Activated CD8-positive, alpha-beta memory T cell treated with anti-CD3 and anti-CD28 coated beads, Interleukin-2, amount 10 ng/mL, durations not matched to agents 7 days and 5 days (primary cell): ENCODE data around the gene ACTL6B. TPM values are rescaled to one million over a fixed set of nuclear protein-coding genes. Genes with fewer than 3 reads are reported as not detected.
A peak's percentile ranks its signal among the peaks of the same experiment; 100 is the strongest.
"Not testable (repeated sequence)": the region's sequence is repeated elsewhere in the genome, so short reads cannot be mapped to it uniquely, and the experiment has no call there.

Experiments
- ATAC-seq: fragments of 150-1000 bp; cut with Tn5 transposase; one replicate; pipeline ENCODE4 v1.10.0; 2021; ENCODE audit warnings: moderate library complexity
- CTCF ChIA-PET: fragments of 350-600 bp; sonication (Branson Sonifier 250); formaldehyde crosslinking; loops from one replicate; lab custom pipeline; 2021; ENCODE audit warnings: antibody characterized with exemption; lab: Charles Lee
- DNase-seq: peaks from one replicate; pipeline ENCODE4 v3.0.0-alpha.2; 2020
- H3K27ac Mint-ChIP-seq: one replicate; pipeline ENCODE4 v1.8.0; 2021; ENCODE audit warnings: mild to moderate bottlenecking, mixed read lengths
- H3K27me3 Mint-ChIP-seq: one replicate; pipeline ENCODE4 v1.8.0; 2021; ENCODE audit warnings: mixed read lengths
- H3K36me3 Mint-ChIP-seq: one replicate; pipeline ENCODE4 v1.8.0; 2021; ENCODE audit warnings: mild to moderate bottlenecking, mixed read lengths
- H3K4me1 Mint-ChIP-seq: one replicate; pipeline ENCODE4 v1.8.0; 2021; ENCODE audit warnings: mixed read lengths
- H3K4me3 Mint-ChIP-seq: one replicate; pipeline ENCODE4 v1.8.0; 2021; ENCODE audit warnings: mild to moderate bottlenecking, moderate library complexity, mixed read lengths
- H3K9me3 Mint-ChIP-seq: one replicate; pipeline ENCODE4 v1.8.0; 2022; ENCODE audit warnings: low read depth, mixed read lengths
- total RNA-seq, 2 experiments: library from RNA; stranded (reverse); gene quantifications; one replicate each; pipeline ENCODE4 v1.2.3, GENCODE V29; 2021

Gene ACTL6B
- not detected for total RNA-seq

DNA sequence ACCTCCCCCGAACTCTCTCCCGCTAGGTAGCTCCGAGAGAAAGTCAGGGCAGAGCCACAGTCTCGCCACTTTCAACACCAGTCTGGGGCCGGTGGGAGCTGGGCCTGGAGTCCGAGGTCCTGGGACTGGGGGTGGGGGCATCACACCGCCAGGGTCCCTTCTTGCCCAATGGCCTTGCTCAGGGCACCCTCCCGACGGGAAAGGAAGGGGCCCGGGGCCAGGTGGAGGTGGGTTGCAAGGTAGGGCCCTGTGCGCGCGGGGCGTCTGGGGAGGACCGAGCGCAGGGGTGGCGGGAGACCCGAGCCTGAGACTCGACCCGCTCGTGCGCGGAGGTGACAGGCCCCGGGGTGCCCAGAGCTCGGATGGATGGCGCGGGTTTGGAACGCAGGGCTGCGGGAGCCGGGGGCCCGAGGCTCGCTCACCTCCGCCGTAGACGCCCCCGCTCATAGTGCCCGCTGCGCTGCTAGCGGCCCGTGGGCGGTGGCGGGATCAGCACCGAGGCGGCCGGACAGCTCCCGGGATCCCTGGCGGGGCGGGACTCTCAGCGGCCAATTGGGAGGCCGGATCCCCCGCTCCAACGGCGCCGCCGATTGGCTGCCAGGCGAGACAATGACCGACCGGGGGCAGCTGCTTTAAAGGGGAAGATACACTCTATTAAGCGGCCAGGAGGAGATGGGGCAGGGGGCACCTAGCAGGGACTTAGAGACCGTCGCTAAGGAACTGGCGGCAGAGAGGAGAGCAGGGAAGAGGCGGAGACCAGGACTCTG lies at the start of gene ACTL6B:
Gene ACTL6B, minus strand, starts transcription at position 541 of the 767 bp plus-strand sequence. Its CDS starts 94 bp downstream, at position 447.
- Mint-ChIP-seq H3K27me3 (peaks cover 39% of the 10 kb centered on the region), H3K4me3 (no peak within 1 kb of the TSS), H3K9me3 (no peaks in the 10 kb centered on the region), H3K4me1 (no peaks in the 10 kb centered on the region), H3K36me3 (no peaks in the 10 kb centered on the region), H3K27ac (no peak within 1 kb of the TSS)
- DNase-seq (peak; percentile 67), ATAC-seq (peak; percentile 88)
- CTCF ChIA-PET, result interaction anchor here (0.8 to 1.6 kb wide), 2 partner anchors 10 to 24 kb away, joined by 3 to 4 read pairs; no protein-coding TSS in a partner anchor

DNA sequence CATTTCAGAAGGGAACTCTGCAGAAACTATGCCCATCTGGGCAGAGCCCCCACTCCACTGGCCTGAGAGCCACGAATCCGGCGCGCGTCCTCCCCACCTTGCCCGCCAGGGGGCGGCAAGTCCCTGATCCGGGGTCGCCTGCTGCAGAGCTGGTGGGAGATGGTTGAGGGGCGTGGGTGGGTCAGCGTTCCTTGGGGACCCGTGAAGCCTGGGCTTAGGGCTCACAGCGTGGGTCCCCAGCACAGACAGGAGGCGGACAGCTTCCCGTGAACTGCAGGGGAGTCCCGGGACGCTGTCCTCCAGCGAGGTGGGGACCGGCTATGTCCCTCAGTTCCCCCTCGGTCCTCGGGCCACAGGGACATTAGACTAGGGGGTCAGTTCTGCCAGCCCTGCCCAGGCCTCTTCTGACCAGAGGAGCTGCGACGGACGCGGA lies 49.1 kb upstream of the ACTL6B start:
- H3K27me3 Mint-ChIP-seq, result peaks cover 5% of the 10 kb centered on the region
- CTCF ChIA-PET, result interaction anchor here (0.6 to 6.5 kb wide), 56 partner anchors 9 to 380 kb away, joined by 3 to 137 read pairs (median 5); partner anchors contain the start of genes AGFG2, FBXO24, GIGYF1 and MOSPD3
- H3K9me3 Mint-ChIP-seq, result no peaks in the 10 kb centered on the region
- H3K4me1 Mint-ChIP-seq, result peaks cover 24% of the 10 kb centered on the region
- H3K4me3 Mint-ChIP-seq, result peak overlapping the region; percentile 94
- peak; percentile 88 for DNase-seq
- ATAC-seq, result peak; percentile 64
- H3K27ac Mint-ChIP-seq, result peak overlapping the region; percentile 92
- H3K36me3 Mint-ChIP-seq, result peaks cover 4% of the 10 kb centered on the region

DNA sequence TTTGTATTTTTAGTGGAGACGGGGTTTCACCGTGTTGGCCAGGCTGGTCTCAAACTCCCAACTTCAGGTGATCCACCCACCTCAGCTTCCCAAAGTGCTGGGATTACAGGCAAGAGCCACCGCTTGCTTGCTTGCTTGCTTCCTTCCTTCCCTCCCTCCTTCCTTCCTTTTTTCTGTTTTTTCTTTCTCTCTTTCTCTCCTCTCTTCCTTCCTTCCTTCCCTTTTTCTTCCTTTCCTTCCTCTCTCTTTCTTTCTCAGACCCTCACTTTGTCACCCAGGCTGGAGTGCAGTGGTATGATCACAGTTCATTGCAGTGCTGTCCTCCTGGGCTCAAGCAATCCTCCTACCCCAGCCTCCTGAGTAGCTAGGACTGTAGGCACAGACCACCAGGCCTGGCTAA lies 44.8 kb upstream of the ACTL6B start:
- DNase-seq, H3K36me3 Mint-ChIP-seq, H3K4me1 Mint-ChIP-seq, H3K27ac Mint-ChIP-seq, H3K9me3 Mint-ChIP-seq, H3K4me3 Mint-ChIP-seq, ATAC-seq: not testable (repeated sequence)
- CTCF ChIA-PET, result interaction anchor here (1.2 to 6.5 kb wide), 3 partner anchors 8 to 151 kb away, joined by 3 to 137 read pairs (median 6); partner anchors contain the start of genes GIGYF1 and SLC12A9
- H3K27me3 Mint-ChIP-seq, result peaks cover 21% of the 10 kb centered on the region

DNA sequence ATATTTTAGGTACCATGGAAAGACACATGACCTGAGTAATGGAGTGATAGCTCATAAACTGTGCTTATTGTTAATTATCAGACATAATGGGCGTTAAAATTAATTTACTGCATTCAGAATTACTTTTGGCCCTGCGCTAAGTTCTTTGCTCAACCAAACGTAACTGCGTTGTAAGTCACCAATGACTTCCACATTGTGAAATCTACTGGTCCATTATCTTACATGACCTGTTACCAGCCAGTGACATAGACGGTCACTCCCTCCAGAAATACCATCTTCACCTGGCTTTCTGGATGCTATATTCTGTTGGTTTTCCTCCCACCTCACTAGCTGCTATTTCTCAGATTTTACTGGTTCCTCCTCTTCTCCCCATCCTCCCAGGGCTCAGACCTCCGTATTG lies 42.8 kb upstream of the ACTL6B start:
- Mint-ChIP-seq H3K36me3 (no peaks in the 10 kb centered on the region), H3K4me3 (no peak overlapping the region), H3K27ac (no peak overlapping the region), H3K9me3 (no peaks in the 10 kb centered on the region), H3K27me3 (peaks cover 34% of the 10 kb centered on the region), H3K4me1 (peaks cover 8% of the 10 kb centered on the region)
- CTCF ChIA-PET, result no interaction called here
- ATAC-seq, result no peak
- no peak for DNase-seq

DNA sequence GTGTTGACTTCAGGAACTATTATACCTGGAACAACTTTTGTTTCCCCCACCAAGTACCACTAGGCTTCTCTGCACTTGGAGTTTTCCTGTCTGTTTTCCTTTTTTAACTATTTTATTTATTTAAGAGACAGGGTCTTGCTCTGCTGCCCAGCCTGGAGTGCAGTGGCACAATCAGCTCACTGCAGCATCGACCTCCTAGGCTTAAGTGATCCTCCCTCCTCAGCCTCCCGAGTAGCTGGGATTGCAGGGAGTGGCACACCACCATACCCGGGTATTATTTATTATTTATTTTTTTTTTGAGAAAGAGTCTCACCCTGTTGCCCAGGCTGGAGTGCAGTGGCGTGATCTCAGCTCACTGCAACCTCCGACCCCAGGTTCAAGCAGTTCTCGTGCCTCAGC lies 39.9 kb upstream of the ACTL6B start:
- Mint-ChIP-seq H3K36me3 (peaks cover 5% of the 10 kb centered on the region), H3K27me3 (peaks cover 29% of the 10 kb centered on the region), H3K4me1 (peaks cover 27% of the 10 kb centered on the region), H3K9me3 (no peaks in the 10 kb centered on the region), H3K4me3 (peak overlapping the region; percentile 14), H3K27ac (no peak overlapping the region)
- CTCF ChIA-PET, result interaction anchor here (1.0 to 9.5 kb wide), 6 partner anchors 8 to 157 kb away, joined by 3 to 137 read pairs (median 4); partner anchors contain the start of genes FBXO24, LRCH4, MOSPD3 and POP7
- ATAC-seq (no peak), DNase-seq (no peak)

DNA sequence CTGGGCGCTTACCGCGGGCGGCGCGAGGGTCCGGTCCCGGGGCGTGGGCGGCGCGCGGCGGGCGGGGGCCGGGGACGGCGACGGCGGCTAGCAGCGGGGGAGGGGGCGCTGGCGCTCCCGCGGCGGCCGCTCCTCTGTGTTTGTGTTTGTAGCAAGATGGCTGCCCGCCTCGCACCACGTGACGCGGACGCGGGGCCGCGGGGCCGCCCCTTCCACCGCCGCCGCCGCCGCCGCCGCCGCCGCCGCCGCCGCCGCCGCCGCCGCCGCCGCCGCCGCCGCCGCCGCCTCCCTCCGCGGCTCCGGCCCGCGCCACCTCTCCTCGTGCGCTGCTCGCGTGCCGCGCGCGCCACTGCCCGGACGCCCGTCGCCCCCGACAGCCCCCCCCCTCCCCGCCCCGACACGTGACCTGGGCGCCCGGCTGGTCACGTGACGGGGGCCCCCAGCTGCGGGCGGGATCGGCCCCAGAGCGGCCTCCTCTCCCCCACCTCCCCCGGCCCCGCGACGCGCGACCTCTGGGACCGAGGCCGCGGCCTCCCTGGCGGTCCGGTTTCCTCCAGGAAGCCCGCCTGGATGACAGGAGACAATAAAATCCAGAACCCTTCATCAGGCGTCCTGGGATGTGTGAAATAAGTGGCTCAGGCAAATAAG lies 38.0 kb upstream of the ACTL6B start, which contains the start of gene GIGYF1:
Gene GIGYF1, minus strand, starts transcription at position 153 of the 648 bp plus-strand sequence. CDS start 6,012 bp downstream, outside the sequence.
- CTCF ChIA-PET, result interaction anchor here (1.0 to 9.5 kb wide), 8 partner anchors 10 to 158 kb away, joined by 4 to 137 read pairs (median 45); partner anchors contain the start of genes MOSPD3, POP7 and SLC12A9
- DNase-seq (peak; percentile 73), ATAC-seq (peak; percentile 75)
- H3K27ac Mint-ChIP-seq, result peak within 1 kb of the TSS; percentile 74
- H3K9me3 Mint-ChIP-seq, result no peaks in the 10 kb centered on the region
- H3K4me1 Mint-ChIP-seq, result peaks cover 27% of the 10 kb centered on the region
- peaks cover 5% of the 10 kb centered on the region for H3K36me3 Mint-ChIP-seq
- H3K4me3 Mint-ChIP-seq, result peak within 1 kb of the TSS; percentile 96
- H3K27me3 Mint-ChIP-seq, result peaks cover 21% of the 10 kb centered on the region

DNA sequence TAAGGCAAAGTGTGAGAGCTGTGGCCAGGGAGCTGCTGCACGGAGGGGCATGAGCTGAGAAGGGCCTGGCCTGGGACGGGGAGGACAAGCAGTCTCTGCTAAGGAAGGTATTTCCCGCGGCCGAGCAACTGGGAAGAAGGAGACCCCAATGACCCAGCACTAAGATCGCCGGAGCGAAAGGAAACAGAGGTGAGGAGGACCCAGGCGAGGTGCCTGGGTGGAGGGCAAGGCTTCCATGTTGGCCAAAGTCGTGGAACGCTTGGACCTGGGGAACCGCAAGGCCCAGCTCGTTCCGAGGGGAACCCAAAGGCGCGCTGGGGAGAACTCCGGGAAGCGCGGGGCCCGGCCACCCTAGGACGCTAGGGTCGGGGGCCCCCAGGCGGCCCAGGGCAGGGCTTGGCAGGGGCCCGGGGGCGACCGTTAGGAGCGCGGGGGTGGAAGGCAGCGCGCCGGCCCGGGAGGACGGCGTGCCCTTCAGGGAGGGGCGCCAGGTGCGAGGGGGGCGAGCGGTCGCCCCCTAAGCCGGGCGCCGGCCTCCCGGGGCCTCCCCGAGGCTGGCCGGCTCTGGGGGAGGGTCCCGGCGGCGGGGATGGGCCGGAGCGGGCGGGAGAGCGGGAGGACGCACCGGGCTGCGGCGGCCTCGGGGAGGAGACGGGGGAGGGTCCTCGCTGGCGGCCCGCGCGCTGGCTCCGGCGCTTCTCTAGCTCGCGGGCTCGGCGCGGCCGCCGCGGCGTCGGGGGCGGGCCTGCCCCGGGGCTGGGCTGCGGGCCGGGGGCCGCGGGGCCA lies 37.3 kb upstream of the ACTL6B start:
- Mint-ChIP-seq H3K4me1 (peaks cover 28% of the 10 kb centered on the region), H3K4me3 (peak overlapping the region; percentile 96), H3K27me3 (peaks cover 17% of the 10 kb centered on the region), H3K36me3 (peaks cover 5% of the 10 kb centered on the region), H3K27ac (peak overlapping the region; percentile 74), H3K9me3 (no peaks in the 10 kb centered on the region)
- no peak for DNase-seq
- CTCF ChIA-PET, result interaction anchor here (1.0 to 9.5 kb wide), 22 partner anchors 10 to 256 kb away, joined by 3 to 137 read pairs (median 10); partner anchors contain the start of genes FBXO24, GNB2, LRCH4 and MOSPD3
- peak; percentile 60 for ATAC-seq

DNA sequence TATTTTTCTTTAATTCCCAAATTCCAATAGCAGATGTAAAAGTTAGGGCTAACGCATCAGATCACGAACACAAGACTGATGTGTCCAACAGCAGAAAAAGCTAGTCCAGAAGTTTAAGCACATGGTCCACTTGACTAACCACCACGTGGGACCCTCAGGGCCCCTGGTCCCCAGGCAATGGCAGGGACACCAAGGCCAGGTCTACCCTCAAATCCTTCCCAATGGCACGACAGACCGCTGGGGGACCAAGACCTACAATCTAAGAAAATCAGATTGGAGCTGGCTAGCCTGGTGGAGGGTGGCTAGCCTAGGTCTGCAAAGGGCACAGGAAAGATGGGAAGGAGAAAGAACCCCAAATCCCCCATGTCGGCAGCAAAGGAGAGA lies 36.3 kb upstream of the ACTL6B start:
- no peak overlapping the region for H3K27ac Mint-ChIP-seq
- H3K36me3 Mint-ChIP-seq, result peaks cover 5% of the 10 kb centered on the region
- H3K4me1 Mint-ChIP-seq, result peaks cover 28% of the 10 kb centered on the region
- peaks cover 17% of the 10 kb centered on the region for H3K27me3 Mint-ChIP-seq
- H3K4me3 Mint-ChIP-seq, result peak overlapping the region; percentile 96
- CTCF ChIA-PET, result interaction anchor here (1.0 to 9.5 kb wide), 28 partner anchors 11 to 255 kb away, joined by 3 to 137 read pairs (median 6); partner anchors contain the start of genes FBXO24, GNB2, LRCH4 and MOSPD3
- H3K9me3 Mint-ChIP-seq, result no peaks in the 10 kb centered on the region
- no peak for ATAC-seq
- DNase-seq, result no peak

DNA sequence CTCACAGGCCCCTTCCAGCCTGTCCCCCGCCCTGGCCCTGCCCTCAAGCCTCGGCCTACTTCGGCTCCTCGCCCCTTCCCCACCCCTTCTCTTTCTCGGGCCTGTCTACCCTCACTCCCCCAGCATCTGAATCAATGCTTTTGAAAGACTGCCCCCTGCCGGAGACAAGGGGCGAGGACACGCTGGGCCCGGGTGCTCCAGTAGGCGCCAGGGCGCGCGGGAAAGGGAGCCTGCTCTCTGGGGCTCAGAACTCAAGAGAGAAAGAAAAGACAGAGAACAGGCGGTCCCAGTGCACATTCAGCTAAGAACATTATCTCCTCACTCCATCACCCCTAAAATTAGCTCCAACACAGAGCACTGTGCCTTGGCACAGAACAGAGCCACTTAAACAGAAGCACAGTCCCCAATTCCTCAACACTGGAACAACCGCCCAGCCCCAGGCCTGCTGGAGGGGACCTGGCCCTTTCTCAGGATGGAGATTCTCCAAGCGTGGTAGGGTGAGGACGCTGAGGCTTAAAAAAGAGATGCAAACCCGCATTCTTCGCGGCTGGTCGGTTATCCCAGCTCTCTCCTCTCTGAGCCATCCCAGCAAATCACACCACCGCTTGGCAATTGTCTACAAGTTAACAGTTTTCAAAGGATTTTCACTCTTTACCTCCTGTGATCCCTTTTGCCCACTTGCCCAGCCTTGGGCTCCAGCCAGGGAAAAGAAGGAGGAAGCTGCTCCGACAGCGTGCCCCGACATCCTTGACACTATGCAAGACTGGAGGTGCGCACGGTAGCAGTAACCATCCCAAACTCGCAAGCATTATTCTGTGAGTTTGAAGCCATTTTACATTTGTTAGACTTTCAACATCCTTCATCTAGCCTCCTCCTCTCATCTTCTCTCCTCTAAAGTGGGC lies 35.7 kb upstream of the ACTL6B start:
- Mint-ChIP-seq H3K9me3 (no peaks in the 10 kb centered on the region), H3K4me1 (peaks cover 28% of the 10 kb centered on the region), H3K27me3 (peaks cover 13% of the 10 kb centered on the region), H3K36me3 (peaks cover 5% of the 10 kb centered on the region), H3K27ac (peak overlapping the region; percentile 71), H3K4me3 (peak overlapping the region; percentile 96)
- ATAC-seq, result peak; percentile 76
- CTCF ChIA-PET, result interaction anchor here (0.6 to 9.5 kb wide), 36 partner anchors 12 to 254 kb away, joined by 3 to 137 read pairs (median 5); partner anchors contain the start of genes FBXO24, GNB2, LRCH4 and MOSPD3
- DNase-seq, result peak; percentile 86

DNA sequence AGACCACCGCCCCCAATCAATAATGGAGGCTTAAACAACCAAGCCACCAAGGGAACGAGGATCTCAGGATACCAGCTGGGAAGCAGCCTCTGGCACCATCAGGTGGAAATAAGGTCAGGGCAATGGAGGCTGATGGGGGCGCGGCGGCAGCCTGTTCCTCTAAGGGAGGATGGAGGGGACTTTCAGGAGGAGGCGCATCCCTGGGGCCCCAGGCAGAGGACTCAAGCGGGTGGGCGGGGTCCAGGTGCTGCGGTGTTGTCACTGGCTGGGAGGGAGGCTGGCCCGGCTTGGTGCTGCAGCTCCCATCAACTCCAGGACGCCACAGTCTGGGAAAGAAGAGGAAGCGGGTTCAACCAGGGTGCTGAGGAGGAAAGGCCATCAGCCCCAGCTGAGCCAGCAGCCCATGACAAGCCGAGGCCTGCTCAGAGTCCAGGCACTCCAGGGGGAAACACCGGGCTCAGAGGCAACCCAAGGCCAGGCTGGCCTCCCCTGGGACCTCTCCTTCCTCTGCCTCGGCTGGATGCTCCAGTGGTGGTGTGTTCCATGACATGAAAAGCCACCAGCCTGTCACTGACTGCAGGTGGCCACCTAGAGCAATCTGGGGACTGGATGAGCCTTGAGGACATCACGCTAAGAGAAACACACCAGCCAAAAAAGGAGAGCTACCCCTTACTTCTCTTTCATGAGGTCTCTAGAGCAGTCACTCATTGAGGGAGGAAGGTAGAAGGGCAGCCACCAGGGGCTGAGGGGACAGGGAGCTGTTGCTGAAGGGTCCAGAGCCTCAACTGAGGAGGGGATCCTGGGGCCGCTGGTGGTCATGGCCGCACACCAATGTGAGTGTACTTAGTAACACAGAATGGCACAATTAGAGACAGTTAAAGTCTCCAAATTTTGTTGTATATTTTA lies 33.2 kb upstream of the ACTL6B start:
- peaks cover 9% of the 10 kb centered on the region for H3K36me3 Mint-ChIP-seq
- no peak overlapping the region for H3K4me3 Mint-ChIP-seq
- H3K9me3 Mint-ChIP-seq, result no peaks in the 10 kb centered on the region
- H3K4me1 Mint-ChIP-seq, result peaks cover 20% of the 10 kb centered on the region
- H3K27ac Mint-ChIP-seq, result no peak overlapping the region
- CTCF ChIA-PET, result interaction anchor here (0.7 to 9.5 kb wide), 12 partner anchors 10 to 163 kb away, joined by 3 to 137 read pairs (median 14); partner anchors contain the start of genes GNB2, MOSPD3, POP7 and SLC12A9
- ATAC-seq, result no peak
- no peaks in the 10 kb centered on the region for H3K27me3 Mint-ChIP-seq
- no peak for DNase-seq
